Measurements from ENCODE around the gene PFKM. TPM values are rescaled to one million over a fixed set of nuclear protein-coding genes. Genes with fewer than 3 reads are reported as not detected.

The PFKM gene
- total RNA-seq, 2 experiments from 2014 or later: 59.7 to 65.8 TPM

DNA sequence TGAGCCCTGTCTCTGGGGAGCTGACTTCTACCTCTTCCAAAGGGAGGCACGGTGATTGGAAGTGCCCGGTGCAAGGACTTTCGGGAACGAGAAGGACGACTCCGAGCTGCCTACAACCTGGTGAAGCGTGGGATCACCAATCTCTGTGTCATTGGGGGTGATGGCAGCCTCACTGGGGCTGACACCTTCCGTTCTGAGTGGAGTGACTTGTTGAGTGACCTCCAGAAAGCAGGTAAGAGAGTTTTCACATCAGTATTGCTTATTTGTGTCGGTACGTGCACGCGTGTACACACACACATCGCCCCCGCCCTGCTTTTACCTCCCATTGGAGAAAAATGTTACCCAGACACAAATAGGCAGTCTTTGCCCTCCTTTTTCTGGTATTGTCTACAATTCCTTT, 13.7 kb downstream of the PFKM start:
- H3K27ac Mint-ChIP-seq: no peak overlapping the region
- peaks cover 3% of the 10 kb centered on the region for H3K4me1 Mint-ChIP-seq (ENCODE audit: low read depth)

DNA sequence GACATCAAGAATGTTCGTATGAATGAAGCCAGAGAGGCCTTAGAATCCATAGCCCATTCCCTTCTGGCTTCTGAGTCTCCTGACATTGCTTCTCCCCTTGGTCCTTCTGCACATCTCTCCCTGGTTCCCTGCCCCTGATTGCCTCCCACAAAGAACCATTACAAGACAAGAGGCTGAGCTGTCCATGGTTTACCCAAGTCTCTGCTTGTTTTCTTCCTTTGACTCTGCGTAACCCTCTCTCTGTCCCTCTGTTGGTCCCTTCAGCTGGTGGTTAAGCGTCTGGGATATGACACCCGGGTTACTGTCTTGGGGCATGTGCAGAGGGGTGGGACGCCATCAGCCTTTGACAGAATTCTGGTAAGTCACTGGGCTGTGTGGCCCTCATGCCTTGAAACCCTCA, 15.9 kb downstream of the PFKM start:
- intact Hi-C loops (cut with micrococcal nuclease): no loop called here

More for the DNA sequence above, 13.7 kb downstream of the PFKM start:
- ChIA-PET CTCF (no interaction called here), POLR2A (no interaction called here)
- H3K27me3 Mint-ChIP-seq: no peaks in the 10 kb centered on the region
- no peak for DNase-seq
- H3K4me3 Mint-ChIP-seq: no peak overlapping the region
- intact Hi-C loops (cut with micrococcal nuclease): no loop called here
- peaks cover 39% of the 10 kb centered on the region for H3K36me3 Mint-ChIP-seq (ENCODE audit: low read depth)
- no peaks in the 10 kb centered on the region for H3K9me3 Mint-ChIP-seq
- ATAC-seq: no peak
- TF ChIP-seq, protein P1, sequence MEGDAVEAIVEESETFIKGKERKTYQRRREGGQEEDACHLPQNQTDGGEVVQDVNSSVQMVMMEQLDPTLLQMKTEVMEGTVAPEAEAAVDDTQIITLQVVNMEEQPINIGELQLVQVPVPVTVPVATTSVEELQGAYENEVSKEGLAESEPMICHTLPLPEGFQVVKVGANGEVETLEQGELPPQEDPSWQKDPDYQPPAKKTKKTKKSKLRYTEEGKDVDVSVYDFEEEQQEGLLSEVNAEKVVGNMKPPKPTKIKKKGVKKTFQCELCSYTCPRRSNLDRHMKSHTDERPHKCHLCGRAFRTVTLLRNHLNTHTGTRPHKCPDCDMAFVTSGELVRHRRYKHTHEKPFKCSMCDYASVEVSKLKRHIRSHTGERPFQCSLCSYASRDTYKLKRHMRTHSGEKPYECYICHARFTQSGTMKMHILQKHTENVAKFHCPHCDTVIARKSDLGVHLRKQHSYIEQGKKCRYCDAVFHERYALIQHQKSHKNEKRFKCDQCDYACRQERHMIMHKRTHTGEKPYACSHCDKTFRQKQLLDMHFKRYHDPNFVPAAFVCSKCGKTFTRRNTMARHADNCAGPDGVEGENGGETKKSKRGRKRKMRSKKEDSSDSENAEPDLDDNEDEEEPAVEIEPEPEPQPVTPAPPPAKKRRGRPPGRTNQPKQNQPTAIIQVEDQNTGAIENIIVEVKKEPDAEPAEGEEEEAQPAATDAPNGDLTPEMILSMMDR (IDR thresholded peaks at IDR 0.05): no peak

DNA sequence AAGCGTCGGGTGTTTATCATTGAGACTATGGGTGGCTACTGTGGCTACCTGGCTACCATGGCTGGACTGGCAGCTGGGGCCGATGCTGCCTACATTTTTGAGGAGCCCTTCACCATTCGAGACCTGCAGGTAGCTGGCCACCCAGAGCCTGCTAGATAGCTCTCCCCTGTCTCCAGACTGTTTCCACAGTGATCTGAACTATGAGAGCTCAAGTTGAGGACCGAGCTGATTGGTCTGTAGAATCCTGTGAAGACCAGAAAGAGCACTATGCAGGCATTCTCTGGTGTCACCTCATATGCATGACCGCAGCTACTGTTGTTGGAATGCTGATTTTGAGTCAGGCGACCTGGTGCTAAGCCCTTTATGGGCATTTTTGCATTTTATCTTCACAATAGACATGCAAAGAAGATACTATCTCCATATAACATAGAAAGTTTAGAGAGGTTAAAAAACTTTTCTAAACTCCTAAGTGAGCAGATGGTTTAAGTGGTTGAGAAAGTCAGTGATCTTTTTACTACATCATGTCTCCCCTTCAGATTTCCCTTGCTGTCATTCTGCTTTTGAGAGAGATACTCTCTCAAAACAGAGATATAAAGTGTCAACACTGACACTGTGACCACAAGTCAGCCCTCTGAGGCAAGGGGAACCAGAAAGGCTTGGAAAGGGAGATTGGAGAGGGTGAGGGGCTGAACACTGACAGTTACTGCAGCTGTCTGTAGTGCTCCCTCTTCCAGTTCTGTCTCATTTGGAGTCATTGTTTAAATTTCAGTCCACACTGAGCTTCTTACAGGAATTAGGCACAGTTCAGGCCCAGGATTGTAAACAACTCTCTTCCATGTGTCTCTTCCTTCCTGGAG, 23.9 kb downstream of the PFKM start:
- Mint-ChIP-seq H3K27ac (no peak overlapping the region), H3K9me3 (no peaks in the 10 kb centered on the region), H3K36me3 (ENCODE audit: low read depth) (peaks cover 30% of the 10 kb centered on the region), H3K27me3 (no peaks in the 10 kb centered on the region), H3K4me3 (no peak overlapping the region), H3K4me1 (ENCODE audit: low read depth) (no peaks in the 10 kb centered on the region)
- DNase-seq (no peak), ATAC-seq (no peak)
- ChIA-PET CTCF (interaction anchor here (1.0 to 1.4 kb wide), 2 partner anchors 44 to 202 kb away, joined by 3 to 4 read pairs; no protein-coding TSS in a partner anchor), POLR2A (interaction anchor here (0.7 to 1.2 kb wide), 4 partner anchors 14 to 41 kb away, joined by 3 to 4 read pairs (median 4); partner anchors contain the start of gene ASB8)
- TF ChIP-seq, protein P1 (IDR thresholded peaks at IDR 0.05): no peak
- intact Hi-C loops (cut with micrococcal nuclease): no loop called here

More for the DNA sequence above, 15.9 kb downstream of the PFKM start:
- ChIA-PET POLR2A (no interaction called here), CTCF (no interaction called here)
- ATAC-seq (no peak), DNase-seq (no peak)
- TF ChIP-seq, protein P1 (IDR thresholded peaks at IDR 0.05): no peak
- Mint-ChIP-seq H3K4me1 (ENCODE audit: low read depth) (no peaks in the 10 kb centered on the region), H3K27me3 (no peaks in the 10 kb centered on the region), H3K9me3 (no peaks in the 10 kb centered on the region), H3K4me3 (no peak overlapping the region), H3K36me3 (ENCODE audit: low read depth) (peaks cover 33% of the 10 kb centered on the region), H3K27ac (no peak overlapping the region)

DNA sequence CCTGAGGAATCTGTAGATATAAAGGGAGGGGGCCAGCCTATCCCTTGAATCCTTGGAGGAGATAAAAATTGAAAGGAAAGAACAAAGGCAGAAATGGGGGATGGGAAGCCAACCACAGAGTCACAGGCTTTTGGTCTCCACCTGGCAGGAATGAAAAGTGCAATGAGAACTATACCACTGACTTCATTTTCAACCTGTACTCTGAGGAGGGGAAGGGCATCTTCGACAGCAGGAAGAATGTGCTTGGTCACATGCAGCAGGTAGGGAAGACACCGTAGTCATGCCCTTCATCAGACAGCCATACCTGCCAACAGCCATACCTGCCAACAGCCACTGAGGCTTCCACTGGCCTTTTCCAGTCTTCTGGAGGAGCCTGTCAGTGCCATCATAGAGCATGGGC, 24.7 kb downstream of the PFKM start:
- TF ChIP-seq, protein P1 (IDR thresholded peaks at IDR 0.05): no peak
- Mint-ChIP-seq H3K4me3 (no peak overlapping the region), H3K27ac (no peak overlapping the region), H3K27me3 (no peaks in the 10 kb centered on the region), H3K36me3 (ENCODE audit: low read depth) (peaks cover 30% of the 10 kb centered on the region), H3K9me3 (no peaks in the 10 kb centered on the region), H3K4me1 (ENCODE audit: low read depth) (no peaks in the 10 kb centered on the region)
- DNase-seq (no peak), ATAC-seq (no peak)
- ChIA-PET POLR2A (interaction anchor here (1.2 kb wide), 1 partner anchor 14 kb away, joined by 5 read pairs; the partner anchor contains the start of gene ASB8), CTCF (interaction anchor here (1.0 kb wide), 1 partner anchor 45 kb away, joined by 3 read pairs; no protein-coding TSS in a partner anchor)
- intact Hi-C loops (cut with micrococcal nuclease): no loop called here

DNA sequence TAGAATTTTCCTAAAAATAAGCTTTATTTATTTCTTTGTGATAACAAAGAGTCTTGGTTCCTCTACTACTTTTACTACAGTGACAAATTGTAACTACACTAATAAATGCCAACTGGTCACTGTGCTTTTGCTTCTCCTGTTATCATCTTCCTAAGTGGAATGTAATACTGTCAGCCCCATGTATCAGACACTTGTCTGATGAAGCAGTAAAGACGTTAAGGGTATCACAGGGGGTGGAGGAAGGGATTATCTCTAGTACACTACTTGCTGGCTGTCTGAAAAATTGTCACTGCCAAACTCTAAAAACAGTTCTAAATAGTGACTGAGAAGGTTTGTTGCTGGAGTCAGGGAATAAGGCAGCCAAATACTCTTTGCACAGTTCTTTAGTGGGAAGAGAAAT, 26.8 kb downstream of the PFKM start:
- no peak overlapping the region for H3K4me3 Mint-ChIP-seq
- H3K9me3 Mint-ChIP-seq: no peaks in the 10 kb centered on the region
- intact Hi-C loops (cut with micrococcal nuclease): no loop called here
- no peak overlapping the region for H3K27ac Mint-ChIP-seq
- peaks cover 31% of the 10 kb centered on the region for H3K36me3 Mint-ChIP-seq (ENCODE audit: low read depth)
- H3K4me1 Mint-ChIP-seq (ENCODE audit: low read depth): peaks cover 2% of the 10 kb centered on the region
- no peaks in the 10 kb centered on the region for H3K27me3 Mint-ChIP-seq
- DNase-seq: no peak
- POLR2A ChIA-PET: interaction anchor here (1.0 to 1.3 kb wide), 2 partner anchors 11 to 19 kb away, joined by 3 to 5 read pairs; partner anchors contain the start of gene ASB8
- CTCF ChIA-PET: interaction anchor here (0.8 to 1.5 kb wide), 4 partner anchors 12 to 37 kb away, joined by 3 to 7 read pairs (median 4); partner anchors contain the start of gene ASB8
- TF ChIP-seq, protein P1 (IDR thresholded peaks at IDR 0.05): no peak
- no peak for ATAC-seq
